DOHH2 (cell line): ENCODE data around the gene MYOZ1.

ENCODE experiments used
- H3F3A ChIP-seq: fragments of 200-600 bp; sonication (generic), shearing (Covaris generic); 2 replicates; pipeline ENCODE4 v1.6.0; 2016; ENCODE audit warnings: antibody characterized with exemption, mild to moderate bottlenecking; ENCODE audit not compliant: control insufficient read depth, insufficient read depth
- H3K27ac ChIP-seq: fragments of 200-600 bp; sonication (generic); 2 replicates; pipeline ENCODE4 v1.5.1; 2014; ENCODE audit warnings: low read depth, mild to moderate bottlenecking, low read length, moderate library complexity
- H3K27me3 ChIP-seq: fragments of 200-600 bp; sonication (generic); 2 replicates; pipeline ENCODE4 v1.6.1; 2014; ENCODE audit warnings: mild to moderate bottlenecking, low read length, mixed read lengths; ENCODE audit not compliant: control insufficient read depth
- H3K36me3 ChIP-seq: fragments of 200-600 bp; sonication (generic); 2 replicates; pipeline ENCODE4 v1.6.1; 2014; ENCODE audit warnings: mild to moderate bottlenecking, low read length, moderate library complexity, mixed read lengths; ENCODE audit not compliant: control insufficient read depth
- H3K4me1 ChIP-seq: fragments of 200-600 bp; sonication (generic); 2 replicates; pipeline ENCODE4 v1.6.1; 2014; ENCODE audit warnings: mild to moderate bottlenecking, low read length, mixed read lengths; ENCODE audit not compliant: control insufficient read depth
- H3K4me2 ChIP-seq: fragments of 200-600 bp; sonication (generic); 2 replicates; pipeline ENCODE4 v1.6.0; 2014; ENCODE audit warnings: mild to moderate bottlenecking, low read length, moderate library complexity
- H3K4me3 ChIP-seq: fragments of 200-600 bp; sonication (generic); 2 replicates; pipeline ENCODE4 v1.5.1; 2014; ENCODE audit warnings: mild to moderate bottlenecking, low read length, mixed read lengths
- H3K79me2 ChIP-seq: fragments of 200-600 bp; sonication (generic); 2 replicates; pipeline ENCODE4 v1.6.1; 2014; ENCODE audit warnings: mild to moderate bottlenecking, low read length, mixed read lengths; ENCODE audit not compliant: control insufficient read depth
- H3K9me2 ChIP-seq: fragments of 200-600 bp; sonication (generic); replicated peaks from 2 replicates; pipeline ENCODE4 v1.6.1; 2014; ENCODE audit warnings: mild to moderate bottlenecking, low read length, mixed read lengths; ENCODE audit not compliant: control insufficient read depth
- H3K9me3 ChIP-seq: fragments of 200-600 bp; sonication (generic); 2 replicates; pipeline ENCODE4 v1.6.1; 2014; ENCODE audit warnings: antibody characterized with exemption, low read length, mixed read lengths; ENCODE audit not compliant: control insufficient read depth, insufficient read depth
- H4K20me1 ChIP-seq: fragments of 200-600 bp; sonication (generic); 2 replicates; pipeline ENCODE4 v1.6.0; 2014; ENCODE audit warnings: low read depth, mild to moderate bottlenecking, antibody characterized with exemption, low read length, moderate library complexity; ENCODE audit not compliant: control insufficient read depth, insufficient read depth
- EZH2phosphoT487 ChIP-seq: fragments of 200-600 bp; sonication (generic); IDR thresholded peaks from 2 replicates; pipeline ENCODE4 v1.6.1; 2017; ENCODE audit warnings: borderline replicate concordance, mild to moderate bottlenecking, antibody characterized with exemption, low read length, moderate library complexity, mixed read lengths
- TF ChIP-seq, protein P1 (sequence below): fragments of 200-600 bp; sonication (generic); IDR thresholded peaks from one replicate; pipeline ENCODE4 v1.5.1; 2014; ENCODE audit warnings: antibody characterized with exemption, mild to moderate bottlenecking, low read depth, low read length; ENCODE audit not compliant: poor library complexity, severe bottlenecking

Gene MYOZ1

DNA sequence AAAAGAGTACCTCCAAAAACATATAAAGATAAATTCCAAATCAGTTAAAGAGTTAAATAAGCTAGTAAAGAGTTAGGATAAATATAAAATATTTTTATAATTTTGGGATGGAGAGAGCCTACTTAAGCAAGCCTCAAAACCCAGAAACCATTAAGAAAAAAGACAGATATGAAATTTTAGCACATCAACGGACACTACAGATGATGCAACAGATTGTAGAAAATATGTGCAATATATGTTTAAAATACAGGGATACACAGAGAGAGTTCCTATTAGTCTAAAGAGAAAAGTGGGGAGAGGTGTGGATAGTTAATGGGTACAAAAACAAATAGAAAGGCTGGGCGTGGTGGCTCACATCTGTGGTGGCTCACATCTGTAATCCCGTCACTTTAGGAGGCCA lies 26.6 kb downstream of the MYOZ1 start:
- no peaks in the 10 kb centered on the region for H3K79me2 ChIP-seq
- H3F3A ChIP-seq, result no peaks in the 10 kb centered on the region
- no peaks in the 10 kb centered on the region for H3K9me2 ChIP-seq
- H3K4me1 ChIP-seq, result no peaks in the 10 kb centered on the region
- no peaks in the 10 kb centered on the region for H3K36me3 ChIP-seq
- no peaks in the 10 kb centered on the region for H4K20me1 ChIP-seq
- H3K27me3 ChIP-seq, result no peaks in the 10 kb centered on the region
- no peak overlapping the region for H3K4me3 ChIP-seq
- no peak overlapping the region for H3K4me2 ChIP-seq
- H3K27ac ChIP-seq, result no peak overlapping the region
- H3K9me3 ChIP-seq, result no peaks in the 10 kb centered on the region
- no peak for TF ChIP-seq EZH2phosphoT487
- TF ChIP-seq, protein P1, sequence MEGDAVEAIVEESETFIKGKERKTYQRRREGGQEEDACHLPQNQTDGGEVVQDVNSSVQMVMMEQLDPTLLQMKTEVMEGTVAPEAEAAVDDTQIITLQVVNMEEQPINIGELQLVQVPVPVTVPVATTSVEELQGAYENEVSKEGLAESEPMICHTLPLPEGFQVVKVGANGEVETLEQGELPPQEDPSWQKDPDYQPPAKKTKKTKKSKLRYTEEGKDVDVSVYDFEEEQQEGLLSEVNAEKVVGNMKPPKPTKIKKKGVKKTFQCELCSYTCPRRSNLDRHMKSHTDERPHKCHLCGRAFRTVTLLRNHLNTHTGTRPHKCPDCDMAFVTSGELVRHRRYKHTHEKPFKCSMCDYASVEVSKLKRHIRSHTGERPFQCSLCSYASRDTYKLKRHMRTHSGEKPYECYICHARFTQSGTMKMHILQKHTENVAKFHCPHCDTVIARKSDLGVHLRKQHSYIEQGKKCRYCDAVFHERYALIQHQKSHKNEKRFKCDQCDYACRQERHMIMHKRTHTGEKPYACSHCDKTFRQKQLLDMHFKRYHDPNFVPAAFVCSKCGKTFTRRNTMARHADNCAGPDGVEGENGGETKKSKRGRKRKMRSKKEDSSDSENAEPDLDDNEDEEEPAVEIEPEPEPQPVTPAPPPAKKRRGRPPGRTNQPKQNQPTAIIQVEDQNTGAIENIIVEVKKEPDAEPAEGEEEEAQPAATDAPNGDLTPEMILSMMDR, result no peak

DNA sequence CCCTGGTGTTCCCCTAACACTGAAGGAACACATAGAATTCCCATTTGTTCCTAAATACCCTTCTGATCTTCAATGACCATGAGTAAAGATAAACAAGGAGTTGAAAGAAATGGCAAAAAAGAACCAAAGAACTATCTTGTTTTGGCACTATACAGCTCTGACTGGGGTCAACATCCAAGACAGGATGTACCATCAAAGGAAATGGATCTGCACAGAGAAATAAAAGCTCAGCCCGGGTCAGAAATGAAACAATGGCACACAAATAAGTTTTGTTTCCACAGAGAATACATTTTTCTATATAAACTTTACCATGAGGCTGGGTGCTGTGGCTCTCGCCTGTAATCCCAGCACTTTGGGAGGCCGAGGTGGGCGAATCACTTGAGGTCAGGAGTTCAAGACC lies 32.2 kb downstream of the MYOZ1 start:
- H3K4me3 ChIP-seq, result no peak overlapping the region
- no peaks in the 10 kb centered on the region for H3K36me3 ChIP-seq
- H3K9me3 ChIP-seq, result no peaks in the 10 kb centered on the region
- no peaks in the 10 kb centered on the region for H3K27me3 ChIP-seq
- no peak overlapping the region for H3K4me2 ChIP-seq
- H3K27ac ChIP-seq, result no peak overlapping the region
- H3F3A ChIP-seq, result no peaks in the 10 kb centered on the region
- H3K79me2 ChIP-seq, result no peaks in the 10 kb centered on the region
- no peaks in the 10 kb centered on the region for H4K20me1 ChIP-seq
- TF ChIP-seq EZH2phosphoT487, result no peak
- TF ChIP-seq, protein P1, result no peak
- H3K4me1 ChIP-seq, result no peaks in the 10 kb centered on the region
- H3K9me2 ChIP-seq, result no peaks in the 10 kb centered on the region

DNA sequence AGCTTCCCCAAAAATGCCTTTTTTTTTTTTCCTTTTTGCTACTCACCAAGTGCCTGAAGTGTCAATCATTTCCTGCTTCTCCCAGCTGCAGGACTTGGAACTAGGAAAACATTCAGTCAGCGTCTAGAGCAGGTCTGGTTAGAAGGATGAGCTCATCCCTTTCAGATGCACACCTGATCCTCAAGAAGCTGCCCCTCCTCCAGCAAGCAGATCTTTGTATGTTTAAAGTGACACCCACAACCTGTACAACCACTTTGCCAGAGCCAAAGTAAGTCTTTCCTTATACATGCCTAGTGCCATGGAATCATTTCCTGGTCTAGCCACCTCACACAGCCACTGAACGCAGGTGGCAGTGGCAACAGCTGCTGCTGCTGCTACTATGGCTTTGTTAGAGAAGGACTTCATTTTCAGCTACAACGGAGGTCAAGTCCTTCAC lies 39.8 kb downstream of the MYOZ1 start:
- H3K27ac ChIP-seq, result no peak overlapping the region
- no peak overlapping the region for H3K4me2 ChIP-seq

More for the DNA sequence above, 39.8 kb downstream of the MYOZ1 start:
- no peaks in the 10 kb centered on the region for H4K20me1 ChIP-seq
- H3K36me3 ChIP-seq, result no peaks in the 10 kb centered on the region
- H3K9me2 ChIP-seq, result no peaks in the 10 kb centered on the region
- no peaks in the 10 kb centered on the region for H3K4me1 ChIP-seq
- no peaks in the 10 kb centered on the region for H3K79me2 ChIP-seq
- no peak overlapping the region for H3K4me3 ChIP-seq
- H3F3A ChIP-seq, result no peaks in the 10 kb centered on the region
- TF ChIP-seq, protein P1, result no peak
- no peak for TF ChIP-seq EZH2phosphoT487
- H3K27me3 ChIP-seq, result no peaks in the 10 kb centered on the region
- no peaks in the 10 kb centered on the region for H3K9me3 ChIP-seq
